Endothelial cell of umbilical vein (primary cell): Measurements from ENCODE around the gene ATP2B2. TPM values are rescaled to one million over a fixed set of nuclear protein-coding genes. Genes with fewer than 3 reads are reported as not detected.

Experiments
- BruUV-seq: library from RNA; stranded (reverse); fragments of 400-500 nt; replicated peaks from 2 replicates; lab custom pipeline; 2021; lab: Mats Ljungman, UMichigan
- CTCF ChIA-PET: fragments of 300-600, 350-600 bp; sonication (Branson Sonifier 250); formaldehyde crosslinking; loops from one replicate; lab custom pipeline; 2021; ENCODE audit warnings: antibody characterized with exemption, inconsistent platforms; lab: Charles Lee
- POLR2A ChIA-PET: fragments of 300-600, 350-600 bp; sonication (Branson Sonifier 250); formaldehyde crosslinking; loops from one replicate; lab custom pipeline; 2021; ENCODE audit warnings: antibody characterized with exemption, inconsistent platforms; lab: Charles Lee
- DNase-seq: peaks from one replicate; pipeline ENCODE4 v3.0.0-alpha.2; 2011; ENCODE audit warnings: low read depth, low spot score
- FAIRE-seq: peaks from 2 replicates; lab custom pipeline; 2011; peaks lifted over from hg19 to GRCh38; lab: Jason Lieb, UNC
- H2AFZ ChIP-seq: 2 replicates; pipeline ENCODE4 v1.6.0; 2012; ENCODE audit warnings: low read depth, low read length, control low read depth, inconsistent platforms
- H3K27ac ChIP-seq: 2 replicates; pipeline ENCODE4 v1.5.1; 2011; ENCODE audit warnings: low read depth, mild to moderate bottlenecking, control low read depth, low read length, moderate library complexity; ENCODE audit not compliant: insufficient read depth
- H3K27me3 ChIP-seq, 2 experiments: 2 replicates each; pipeline versions ENCODE4 v1.6.0 to v1.6.1; 2011; ENCODE audit warnings: low read length in 2 of 2, mixed read lengths in 1 of 2; ENCODE audit not compliant: control insufficient read depth in 2 of 2, insufficient read depth in 2 of 2
- H3K36me3 ChIP-seq, 2 experiments: 2 replicates in 1 of 2; 3 replicates in 1 of 2; pipeline ENCODE4 v1.5.1; 2011; ENCODE audit warnings: low read length in 2 of 2, mild to moderate bottlenecking in 1 of 2, moderate library complexity in 1 of 2; ENCODE audit not compliant: control insufficient read depth in 2 of 2, insufficient read depth in 2 of 2; ENCODE audit errors: extremely low read depth in 1 of 2
- H3K4me1 ChIP-seq: 3 replicates; pipeline ENCODE4 v1.5.1; 2011; ENCODE audit warnings: mild to moderate bottlenecking, low read length; ENCODE audit not compliant: control insufficient read depth, insufficient read depth; ENCODE audit errors: extremely low read depth
- H3K4me2 ChIP-seq: 2 replicates; pipeline ENCODE4 v1.6.1; 2011; ENCODE audit warnings: low read length, control low read depth, mixed read lengths; ENCODE audit not compliant: insufficient read depth
- H3K4me3 ChIP-seq, 3 experiments: fragments of 200-600 bp in 1 of 3; sonication (generic), shearing (Covaris generic) in 1 of 3; replicated peaks in 1 of 3; 2 replicates each; pipeline ENCODE4 v1.5.1; 2011 to 2016; ENCODE audit warnings: control low read depth in 3 of 3, low read length in 3 of 3, mild to moderate bottlenecking in 2 of 3, inconsistent platforms in 1 of 3, low read depth in 1 of 3, moderate library complexity in 1 of 3; ENCODE audit not compliant: insufficient read depth in 1 of 3
- H3K79me2 ChIP-seq: 2 replicates; pipeline ENCODE4 v1.6.0; 2012; ENCODE audit warnings: low read length, inconsistent platforms; ENCODE audit not compliant: control insufficient read depth, insufficient read depth
- H3K9ac ChIP-seq: replicated peaks from 2 replicates; pipeline ENCODE3; 2011; ENCODE audit warnings: low read length, control low read depth; ENCODE audit not compliant: insufficient read depth; ENCODE audit errors: extremely low read depth
- H3K9me1 ChIP-seq: replicated peaks from 3 replicates; pipeline ENCODE4 v1.6.0; 2011; ENCODE audit warnings: mild to moderate bottlenecking, low read length; ENCODE audit not compliant: control insufficient read depth, insufficient read depth; ENCODE audit errors: extremely low read depth
- H3K9me3 ChIP-seq: replicated peaks from 2 replicates; pipeline ENCODE4 v1.5.1; 2012; ENCODE audit warnings: low read length, inconsistent platforms; ENCODE audit not compliant: control insufficient read depth, insufficient read depth
- H4K20me1 ChIP-seq: replicated peaks from 2 replicates; pipeline ENCODE3; 2011; ENCODE audit warnings: mild to moderate bottlenecking, low read length; ENCODE audit not compliant: control insufficient read depth, insufficient read depth; ENCODE audit errors: extremely low read depth
- EZH2 ChIP-seq: IDR thresholded peaks from 2 replicates; pipeline ENCODE4 v1.6.1; 2012; ENCODE audit warnings: borderline replicate concordance, low read depth, mild to moderate bottlenecking, moderate library complexity, low read length, inconsistent platforms; ENCODE audit not compliant: severe bottlenecking
- FOS ChIP-seq: IDR thresholded peaks from 2 replicates; pipeline ENCODE4 v1.6.1; 2011; ENCODE audit warnings: mild to moderate bottlenecking, low read length, moderate library complexity, borderline replicate concordance; ENCODE audit not compliant: insufficient read depth
- GATA2 ChIP-seq: IDR thresholded peaks from 2 replicates; pipeline ENCODE4 v1.7.0; 2011; ENCODE audit warnings: low read depth, mild to moderate bottlenecking, moderate library complexity, mixed read lengths, low read length; ENCODE audit not compliant: insufficient read length, insufficient read depth
- JUN ChIP-seq: IDR thresholded peaks from 2 replicates; pipeline ENCODE4 v1.6.1; 2011; ENCODE audit warnings: borderline replicate concordance, low read depth; ENCODE audit not compliant: insufficient read length, insufficient read depth
- MAX ChIP-seq: IDR thresholded peaks from 2 replicates; pipeline ENCODE4 v1.6.1; 2011; ENCODE audit not compliant: insufficient read depth, insufficient read length
- MYC ChIP-seq: IDR thresholded peaks from one replicate; pipeline ENCODE4 v1.6.1; 2011; ENCODE audit warnings: mild to moderate bottlenecking, low read depth, low read length
- POLR2A ChIP-seq: IDR thresholded peaks from 2 replicates; pipeline ENCODE4 v1.6.1; 2012; ENCODE audit warnings: low read depth, mild to moderate bottlenecking, control low read depth, low read length
- POLR2AphosphoS5 ChIP-seq: IDR thresholded peaks from 2 replicates; pipeline ENCODE4 v1.6.1; 2012; ENCODE audit warnings: low read depth, mild to moderate bottlenecking, control low read depth, low read length, moderate library complexity; ENCODE audit not compliant: insufficient read depth
- dilution Hi-C: fragments of 300-500 bp; cut with MboI; formaldehyde crosslinking; loops from one replicate; pipeline ENCODE4 v1.15.0; 2019; ENCODE audit warnings: low sequenced_read_pairs; ENCODE audit not compliant: extremely low pct_ligation_motif_present
- intact Hi-C: fragments of 100-400 bp; cut with micrococcal nuclease; formaldehyde crosslinking; loops from one replicate; pipeline ENCODE4 v1.10.0; 2022
- polyA plus RNA-seq, 4 experiments: library from polyadenylated mRNA; depleted of rRNA in 3 of 4; stranded (reverse) in 3 of 4; unstranded in 1 of 4; fragments of >200 nt; gene quantifications; 2 replicates each; pipeline versions ENCODE4 v1.2.1 to v1.2.3, GENCODE V29; 2011 to 2012; ENCODE audit warnings: missing spikeins in 1 of 4
- total RNA-seq: library from RNA; stranded (reverse); gene quantifications from 2 replicates; pipeline ENCODE4 v1.2.3, GENCODE V29; 2021
- TF ChIP-seq, protein P1 (sequence below), 2 donors: IDR thresholded peaks; 1 replicate in 1 of 2; 2 replicates in 1 of 2; pipeline ENCODE4 v1.5.1; 2011; ENCODE audit warnings: low read length in 2 of 2, mild to moderate bottlenecking in 2 of 2, moderate library complexity in 2 of 2, control low read depth in 1 of 2, inconsistent platforms in 1 of 2, low read depth in 1 of 2; ENCODE audit not compliant: insufficient read depth in 1 of 2; ENCODE audit errors: extremely low read depth in 1 of 2

The ATP2B2 gene
- total and polyA plus RNA-seq, 2 donors (not counting 3 experiments of a cell fraction or from before 2014, with no cell fraction given): not detected

- Histone ChIP-seq H3K9ac (no peak overlapping the region), H3K9me1 (no peaks in the 10 kb centered on the region), H3K4me1 (no peaks in the 10 kb centered on the region), H3K9me3 (no peaks in the 10 kb centered on the region), H3K4me2 (no peak overlapping the region), H3K79me2 (no peaks in the 10 kb centered on the region), H3K27ac (no peak overlapping the region), H3K27me3 (no peaks in the 10 kb centered on the region), H3K36me3 (no peaks in the 10 kb centered on the region), H2AFZ (no peak overlapping the region), H3K4me3 (no peak overlapping the region), H4K20me1 (no peaks in the 10 kb centered on the region)
- DNase-seq (no peak), FAIRE-seq (no peak)
- dilution Hi-C loops: no loop called here
- TF ChIP-seq FOS (no peak), MYC (no peak), GATA2 (no peak), JUN (no peak), EZH2 (no peak), POLR2A (no peak), POLR2AphosphoS5 (no peak), MAX (no peak)
- TF ChIP-seq, protein P1, sequence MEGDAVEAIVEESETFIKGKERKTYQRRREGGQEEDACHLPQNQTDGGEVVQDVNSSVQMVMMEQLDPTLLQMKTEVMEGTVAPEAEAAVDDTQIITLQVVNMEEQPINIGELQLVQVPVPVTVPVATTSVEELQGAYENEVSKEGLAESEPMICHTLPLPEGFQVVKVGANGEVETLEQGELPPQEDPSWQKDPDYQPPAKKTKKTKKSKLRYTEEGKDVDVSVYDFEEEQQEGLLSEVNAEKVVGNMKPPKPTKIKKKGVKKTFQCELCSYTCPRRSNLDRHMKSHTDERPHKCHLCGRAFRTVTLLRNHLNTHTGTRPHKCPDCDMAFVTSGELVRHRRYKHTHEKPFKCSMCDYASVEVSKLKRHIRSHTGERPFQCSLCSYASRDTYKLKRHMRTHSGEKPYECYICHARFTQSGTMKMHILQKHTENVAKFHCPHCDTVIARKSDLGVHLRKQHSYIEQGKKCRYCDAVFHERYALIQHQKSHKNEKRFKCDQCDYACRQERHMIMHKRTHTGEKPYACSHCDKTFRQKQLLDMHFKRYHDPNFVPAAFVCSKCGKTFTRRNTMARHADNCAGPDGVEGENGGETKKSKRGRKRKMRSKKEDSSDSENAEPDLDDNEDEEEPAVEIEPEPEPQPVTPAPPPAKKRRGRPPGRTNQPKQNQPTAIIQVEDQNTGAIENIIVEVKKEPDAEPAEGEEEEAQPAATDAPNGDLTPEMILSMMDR (IDR thresholded peaks at IDR 0.05; ENCODE audit: extremely low read depth in 1 of 2, insufficient read depth in 1 of 2, low read depth in 1 of 2, low read length in 2 of 2): no peak
- intact Hi-C loops: no loop called here
- CTCF ChIA-PET: interaction anchor here (1.1 to 1.5 kb wide), 2 partner anchors 14 to 145 kb away, joined by 3 read pairs; partner anchors contain the start of gene VHL
- POLR2A ChIA-PET: no interaction called here
- BruUV-seq: no TSS peak
Measured at GRCh38 chr3:10286133-10286524, 219.3 kb downstream of the ATP2B2 start.
